SK-N-SH (cell line): ENCODE data around the gene SSRP1.

Experiments
- GATA2 ChIP-seq: sonication (generic); formaldehyde crosslinking; IDR thresholded peaks from 2 replicates; pipeline ENCODE4 v1.5.0; 2020; ENCODE audit warnings: mild to moderate bottlenecking, missing genetic modification reagents
- RFX5 ChIP-seq: IDR thresholded peaks from 2 replicates; pipeline ENCODE4 v1.6.1; 2012; ENCODE audit warnings: mild to moderate bottlenecking, improper control_type of control experiment, low read length
- TF ChIP-seq, protein P1 (sequence below): IDR thresholded peaks from 2 replicates; pipeline ENCODE4 v1.6.1; 2012; ENCODE audit warnings: mild to moderate bottlenecking, low read depth, low read length, moderate library complexity
- TF ChIP-seq, protein P2 (sequence below): fragments of 200-600 bp; sonication (generic); IDR thresholded peaks from 2 replicates; pipeline ENCODE4 v1.6.1; 2017; ENCODE audit warnings: antibody characterized with exemption, mild to moderate bottlenecking, moderate library complexity
- TF ChIP-seq, protein P3 (sequence below): IDR thresholded peaks from 2 replicates; pipeline ENCODE4 v1.4.0; 2012; ENCODE audit warnings: low read depth

DNA sequence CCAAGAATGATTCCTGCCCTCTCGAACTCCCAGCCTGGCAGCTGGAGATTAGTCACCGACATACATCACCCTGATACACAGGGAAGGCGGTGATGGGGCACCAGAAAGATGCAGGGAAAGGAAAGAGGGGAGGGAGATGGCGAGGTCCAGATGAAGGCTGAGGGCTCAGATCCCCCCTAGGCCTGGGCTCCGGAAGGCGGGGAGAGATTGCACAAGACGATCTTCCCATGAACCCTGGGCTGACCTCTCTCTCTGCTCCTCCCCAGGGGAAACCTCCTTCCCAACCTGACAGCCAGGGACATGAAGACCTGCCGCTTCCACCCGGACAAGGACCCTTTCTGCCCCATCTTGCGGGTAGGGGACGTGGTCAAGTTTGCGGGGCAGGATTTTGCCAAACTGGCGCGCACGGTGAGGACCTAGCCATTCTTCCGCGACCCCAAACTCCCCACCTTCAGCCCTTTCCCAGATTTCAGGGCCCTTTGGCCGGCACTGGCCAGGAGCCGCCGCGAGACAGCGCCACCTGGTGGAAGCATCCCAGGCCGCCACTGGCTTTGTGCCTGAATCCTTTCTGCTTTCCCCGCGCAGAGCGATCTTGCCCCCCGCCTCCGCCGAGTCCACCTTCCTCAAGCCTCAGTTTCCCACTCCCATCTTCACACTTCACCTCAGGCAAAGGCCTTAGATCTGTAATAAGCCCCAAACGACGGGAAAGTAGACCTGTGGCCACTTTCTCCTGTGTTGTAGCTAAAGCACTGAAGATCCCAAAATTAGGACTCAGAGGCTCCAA, 14.0 kb upstream of the SSRP1 start:
- TF ChIP-seq, protein P1, sequence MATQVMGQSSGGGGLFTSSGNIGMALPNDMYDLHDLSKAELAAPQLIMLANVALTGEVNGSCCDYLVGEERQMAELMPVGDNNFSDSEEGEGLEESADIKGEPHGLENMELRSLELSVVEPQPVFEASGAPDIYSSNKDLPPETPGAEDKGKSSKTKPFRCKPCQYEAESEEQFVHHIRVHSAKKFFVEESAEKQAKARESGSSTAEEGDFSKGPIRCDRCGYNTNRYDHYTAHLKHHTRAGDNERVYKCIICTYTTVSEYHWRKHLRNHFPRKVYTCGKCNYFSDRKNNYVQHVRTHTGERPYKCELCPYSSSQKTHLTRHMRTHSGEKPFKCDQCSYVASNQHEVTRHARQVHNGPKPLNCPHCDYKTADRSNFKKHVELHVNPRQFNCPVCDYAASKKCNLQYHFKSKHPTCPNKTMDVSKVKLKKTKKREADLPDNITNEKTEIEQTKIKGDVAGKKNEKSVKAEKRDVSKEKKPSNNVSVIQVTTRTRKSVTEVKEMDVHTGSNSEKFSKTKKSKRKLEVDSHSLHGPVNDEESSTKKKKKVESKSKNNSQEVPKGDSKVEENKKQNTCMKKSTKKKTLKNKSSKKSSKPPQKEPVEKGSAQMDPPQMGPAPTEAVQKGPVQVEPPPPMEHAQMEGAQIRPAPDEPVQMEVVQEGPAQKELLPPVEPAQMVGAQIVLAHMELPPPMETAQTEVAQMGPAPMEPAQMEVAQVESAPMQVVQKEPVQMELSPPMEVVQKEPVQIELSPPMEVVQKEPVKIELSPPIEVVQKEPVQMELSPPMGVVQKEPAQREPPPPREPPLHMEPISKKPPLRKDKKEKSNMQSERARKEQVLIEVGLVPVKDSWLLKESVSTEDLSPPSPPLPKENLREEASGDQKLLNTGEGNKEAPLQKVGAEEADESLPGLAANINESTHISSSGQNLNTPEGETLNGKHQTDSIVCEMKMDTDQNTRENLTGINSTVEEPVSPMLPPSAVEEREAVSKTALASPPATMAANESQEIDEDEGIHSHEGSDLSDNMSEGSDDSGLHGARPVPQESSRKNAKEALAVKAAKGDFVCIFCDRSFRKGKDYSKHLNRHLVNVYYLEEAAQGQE = no peak
- TF ChIP-seq, protein P2, sequence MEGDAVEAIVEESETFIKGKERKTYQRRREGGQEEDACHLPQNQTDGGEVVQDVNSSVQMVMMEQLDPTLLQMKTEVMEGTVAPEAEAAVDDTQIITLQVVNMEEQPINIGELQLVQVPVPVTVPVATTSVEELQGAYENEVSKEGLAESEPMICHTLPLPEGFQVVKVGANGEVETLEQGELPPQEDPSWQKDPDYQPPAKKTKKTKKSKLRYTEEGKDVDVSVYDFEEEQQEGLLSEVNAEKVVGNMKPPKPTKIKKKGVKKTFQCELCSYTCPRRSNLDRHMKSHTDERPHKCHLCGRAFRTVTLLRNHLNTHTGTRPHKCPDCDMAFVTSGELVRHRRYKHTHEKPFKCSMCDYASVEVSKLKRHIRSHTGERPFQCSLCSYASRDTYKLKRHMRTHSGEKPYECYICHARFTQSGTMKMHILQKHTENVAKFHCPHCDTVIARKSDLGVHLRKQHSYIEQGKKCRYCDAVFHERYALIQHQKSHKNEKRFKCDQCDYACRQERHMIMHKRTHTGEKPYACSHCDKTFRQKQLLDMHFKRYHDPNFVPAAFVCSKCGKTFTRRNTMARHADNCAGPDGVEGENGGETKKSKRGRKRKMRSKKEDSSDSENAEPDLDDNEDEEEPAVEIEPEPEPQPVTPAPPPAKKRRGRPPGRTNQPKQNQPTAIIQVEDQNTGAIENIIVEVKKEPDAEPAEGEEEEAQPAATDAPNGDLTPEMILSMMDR = peak; percentile 83
- TF ChIP-seq RFX5 (no peak), GATA2 (CRISPR knock-in tag) (no peak)
- TF ChIP-seq, protein P3, sequence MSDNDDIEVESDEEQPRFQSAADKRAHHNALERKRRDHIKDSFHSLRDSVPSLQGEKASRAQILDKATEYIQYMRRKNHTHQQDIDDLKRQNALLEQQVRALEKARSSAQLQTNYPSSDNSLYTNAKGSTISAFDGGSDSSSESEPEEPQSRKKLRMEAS = no peak
